Measurements from ENCODE around the gene VAMP5.

The VAMP5 gene, protein sequence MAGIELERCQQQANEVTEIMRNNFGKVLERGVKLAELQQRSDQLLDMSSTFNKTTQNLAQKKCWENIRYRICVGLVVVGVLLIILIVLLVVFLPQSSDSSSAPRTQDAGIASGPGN

GRCh38 chr2:85584354-85584856 is at the start of gene VAMP5:
TSS of gene VAMP5 (plus strand) at chr2:85584431. CDS start at chr2:85584491, 60 bp downstream.
- H3K9ac ChIP-seq = peak within 1 kb of the TSS; percentile 83 to 96 (median 92)
- no peak for TF ChIP-seq Cebpa-rat (IDR thresholded peaks at IDR 0.05)
- H3K4me1 ChIP-seq = peaks cover 95 to 98% (median 97%) of the 10 kb centered on the region in 10 experiments
- peak within 1 kb of the TSS; percentile 67 to 96 (median 90) for H3K27ac ChIP-seq
- peaks cover 0 to 16% (median 0%) of the 10 kb centered on the region in 11 experiments; a peak in 7 of 22 replicates for H3K36me3 ChIP-seq
- no peaks in the 10 kb centered on the region for H4K20me1 ChIP-seq
- peak within 1 kb of the TSS; percentile 53 to 84 (median 78) for H3K4me3 ChIP-seq
- peak within 1 kb of the TSS; percentile 89 to 100 (median 97) for H3K4me2 ChIP-seq
- H3K27me3 ChIP-seq = no peaks in the 10 kb centered on the region
- no peaks in the 10 kb centered on the region for H3K9me3 ChIP-seq (replicated peaks in 1 of 11)

- Histone ChIP-seq H3K4me2 (peak overlapping the region in 7 of 11 experiments; percentile 26 to 97 (median 72); a peak in 13 of 22 replicates), H4K20me1 (peaks cover 4 to 9% (median 8%) of the 10 kb centered on the region in 11 experiments), H3K9me3 (replicated peaks in 1 of 11) (peaks cover 0 to 5% (median 2%) of the 10 kb centered on the region in 11 experiments; a peak in 8 of 22 replicates), H3K9ac (peak overlapping the region in 1 of 11 experiments; percentile 5; a peak in 1 of 22 replicates), H3K27me3 (no peaks in the 10 kb centered on the region), H3K36me3 (peaks cover 0 to 4% (median 3%) of the 10 kb centered on the region in 11 experiments; a peak in 18 of 22 replicates), H3K4me1 (peaks cover 31 to 40% (median 36%) of the 10 kb centered on the region in 10 experiments), H3K27ac (peak overlapping the region in 7 of 11 experiments; percentile 12 to 61 (median 38); a peak in 10 of 22 replicates), H3K4me3 (no peak overlapping the region)
- TF ChIP-seq Cebpa-rat (IDR thresholded peaks at IDR 0.05) = no peak
Measured at GRCh38 chr2:85534881-85535280, 49.4 kb upstream of the VAMP5 start.

- Histone ChIP-seq H3K9me3 (replicated peaks in 1 of 11) (no peaks in the 10 kb centered on the region), H4K20me1 (peaks cover 20 to 25% (median 24%) of the 10 kb centered on the region in 11 experiments), H3K4me1 (peaks cover 36 to 47% (median 43%) of the 10 kb centered on the region in 10 experiments), H3K27ac (peak overlapping the region in 7 of 11 experiments; percentile 27 to 100 (median 99); a peak in 5 of 22 replicates), H3K36me3 (peaks cover 16 to 20% (median 19%) of the 10 kb centered on the region in 11 experiments), H3K27me3 (no peaks in the 10 kb centered on the region), H3K4me3 (peak overlapping the region in 2 of 10 experiments; percentile 82 to 90; a peak in 4 of 20 replicates), H3K9ac (peak overlapping the region in 10 of 11 experiments; percentile 32 to 100 (median 99); a peak in 11 of 22 replicates), H3K4me2 (peak overlapping the region; percentile 93 to 98 (median 97))
- TF ChIP-seq Cebpa-rat (IDR thresholded peaks at IDR 0.05) = no peak
Measured at GRCh38 chr2:85536479-85536878, 47.8 kb upstream of the VAMP5 start.

- Histone ChIP-seq H4K20me1 (peaks cover 34 to 39% (median 38%) of the 10 kb centered on the region in 11 experiments), H3K9ac (peak overlapping the region; percentile 96 to 100 (median 99)), H3K36me3 (peaks cover 29 to 34% (median 33%) of the 10 kb centered on the region in 11 experiments), H3K27me3 (no peaks in the 10 kb centered on the region), H3K4me2 (peak overlapping the region; percentile 93 to 98 (median 97)), H3K9me3 (replicated peaks in 1 of 11) (no peaks in the 10 kb centered on the region), H3K4me1 (peaks cover 50 to 61% (median 57%) of the 10 kb centered on the region in 10 experiments), H3K4me3 (peak overlapping the region; percentile 79 to 99 (median 91)), H3K27ac (peak overlapping the region; percentile 97 to 100 (median 99))
- no peak for TF ChIP-seq Cebpa-rat (IDR thresholded peaks at IDR 0.05)
Measured at GRCh38 chr2:85537600-85538506, 46.4 kb upstream of the VAMP5 start.

DNA sequence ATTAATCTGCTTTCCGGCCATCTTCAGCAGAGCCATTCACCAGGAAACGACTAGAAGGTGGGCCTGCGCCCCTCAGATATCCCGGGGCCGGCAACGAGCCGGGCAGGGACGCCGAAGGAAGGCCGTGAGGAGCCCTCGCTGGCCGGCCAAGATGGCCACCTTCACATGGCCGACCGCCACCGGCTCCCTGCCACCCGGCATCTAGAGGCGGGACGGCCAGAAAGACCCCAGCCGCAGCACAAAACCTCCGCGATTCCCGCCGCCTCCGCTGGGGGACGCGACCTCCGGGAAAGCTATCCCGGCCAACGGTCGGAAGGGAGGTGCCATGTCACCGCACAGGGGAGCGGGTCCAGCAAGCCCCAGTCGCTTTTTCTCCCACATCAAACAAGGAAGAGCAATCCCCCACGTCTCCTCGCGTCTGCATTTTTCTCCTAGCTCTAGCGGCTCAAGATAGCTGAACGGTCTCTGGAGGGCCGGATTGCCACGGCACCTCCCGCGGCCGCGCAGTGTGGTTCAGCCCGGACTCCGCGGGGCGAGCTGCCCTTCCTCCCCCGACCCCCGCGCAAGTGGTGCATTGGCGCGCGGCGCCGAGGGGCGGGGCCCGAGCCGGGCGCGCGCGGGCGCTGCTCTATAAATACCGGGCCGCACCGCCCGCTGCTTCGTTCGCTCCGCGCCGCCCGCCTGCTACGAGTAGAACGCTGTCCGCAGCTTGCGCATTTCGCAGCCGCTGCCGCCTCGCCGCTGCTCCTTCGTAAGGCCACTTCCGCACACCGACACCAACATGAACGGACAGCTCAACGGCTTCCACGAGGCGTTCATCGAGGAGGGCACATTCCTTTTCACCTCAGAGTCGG is 45.5 kb upstream of the VAMP5 start, which contains the start of gene MAT2A:
Gene MAT2A (plus strand): TSS at position 662 of the 854 bp plus-strand sequence. CDS start 120 bp downstream, at position 782.
- peaks cover 38 to 42% (median 42%) of the 10 kb centered on the region in 11 experiments for H3K36me3 ChIP-seq
- H3K9ac ChIP-seq = peak within 1 kb of the TSS; percentile 96 to 100 (median 99)
- peak within 1 kb of the TSS; percentile 79 to 99 (median 91) for H3K4me3 ChIP-seq
- no peak for TF ChIP-seq Cebpa-rat (IDR thresholded peaks at IDR 0.05)
- H4K20me1 ChIP-seq = peaks cover 43 to 47% (median 46%) of the 10 kb centered on the region in 11 experiments
- peaks cover 54 to 66% (median 61%) of the 10 kb centered on the region in 10 experiments for H3K4me1 ChIP-seq
- no peaks in the 10 kb centered on the region for H3K27me3 ChIP-seq
- H3K4me2 ChIP-seq = peak within 1 kb of the TSS; percentile 93 to 98 (median 97)
- H3K27ac ChIP-seq = peak within 1 kb of the TSS; percentile 97 to 100 (median 99)
- no peaks in the 10 kb centered on the region for H3K9me3 ChIP-seq (replicated peaks in 1 of 11)

GRCh38 chr2:85539361-85540132 is 44.7 kb upstream of the VAMP5 start:
- H3K27me3 ChIP-seq = no peaks in the 10 kb centered on the region
- H3K9ac ChIP-seq = peak overlapping the region; percentile 96 to 100 (median 99)
- no peaks in the 10 kb centered on the region for H3K9me3 ChIP-seq (replicated peaks in 1 of 11)
- peaks cover 49 to 66% (median 56%) of the 10 kb centered on the region in 10 experiments for H3K4me1 ChIP-seq
- H4K20me1 ChIP-seq = peaks cover 51 to 55% (median 55%) of the 10 kb centered on the region in 11 experiments
- peak overlapping the region; percentile 84 to 97 (median 93) for H3K4me2 ChIP-seq
- peaks cover 46 to 51% (median 50%) of the 10 kb centered on the region in 11 experiments for H3K36me3 ChIP-seq
- peak overlapping the region; percentile 97 to 100 (median 99) for H3K27ac ChIP-seq
- no peak for TF ChIP-seq Cebpa-rat (IDR thresholded peaks at IDR 0.05)
- peak overlapping the region; percentile 79 to 99 (median 91) for H3K4me3 ChIP-seq

GRCh38 chr2:85540133-85540648 is 44.0 kb upstream of the VAMP5 start:
- Histone ChIP-seq H3K4me1 (peaks cover 42 to 60% (median 50%) of the 10 kb centered on the region in 10 experiments), H4K20me1 (peaks cover 57 to 62% (median 61%) of the 10 kb centered on the region in 11 experiments), H3K9ac (peak overlapping the region; percentile 96 to 100 (median 99)), H3K4me3 (peak overlapping the region; percentile 79 to 99 (median 91)), H3K27ac (peak overlapping the region; percentile 97 to 100 (median 99)), H3K9me3 (replicated peaks in 1 of 11) (no peaks in the 10 kb centered on the region), H3K27me3 (no peaks in the 10 kb centered on the region), H3K4me2 (peak overlapping the region; percentile 84 to 97 (median 93)), H3K36me3 (peaks cover 53 to 57% (median 56%) of the 10 kb centered on the region in 11 experiments)
- no peak for TF ChIP-seq Cebpa-rat (IDR thresholded peaks at IDR 0.05)
